ENCODE results near the gene SEMA3C.

The SEMA3C gene

GRCh38 chr7:80735330-80735729 is 183.5 kb downstream of the SEMA3C start:
- Histone ChIP-seq H3K4me3 (ENCODE audit: low read length, poor library complexity, severe bottlenecking) (no peak overlapping the region), H3K9ac (ENCODE audit: low read depth, low read length, poor library complexity, severe bottlenecking) (no peak overlapping the region), H3K27me3 (ENCODE audit: insufficient read depth, low read length, poor library complexity, severe bottlenecking) (no peaks in the 10 kb centered on the region), H3K9me2 (replicated peaks; ENCODE audit: low read depth, low read length) (no peaks in the 10 kb centered on the region), H3F3A (ENCODE audit: low read depth) (no peaks in the 10 kb centered on the region), H3K9me3 (ENCODE audit: insufficient read depth, low read depth, low read length) (no peaks in the 10 kb centered on the region), H4K20me1 (ENCODE audit: insufficient read depth, low read length, poor library complexity, severe bottlenecking) (no peaks in the 10 kb centered on the region), H3K79me2 (ENCODE audit: insufficient read depth, low read length) (no peaks in the 10 kb centered on the region), H2AFZ (ENCODE audit: low read length) (no peak overlapping the region), H3K4me1 (ENCODE audit: insufficient read depth, low read length, poor library complexity, severe bottlenecking) (no peaks in the 10 kb centered on the region), H3K36me3 (ENCODE audit: insufficient read depth, low read length) (no peaks in the 10 kb centered on the region), H3K4me2 (ENCODE audit: low read depth, low read length, poor library complexity, severe bottlenecking) (no peak overlapping the region)
- no peak for TF ChIP-seq CTCF (conservative IDR thresholded peaks at IDR 0.05; ENCODE audit: low read length)
- TF ChIP-seq EZH2phosphoT487 (IDR thresholded peaks at IDR 0.05; ENCODE audit: borderline replicate concordance), result no peak

GRCh38 chr7:80734011-80734410 is 184.8 kb downstream of the SEMA3C start:
- H3K4me1 ChIP-seq (ENCODE audit: insufficient read depth, low read length, poor library complexity, severe bottlenecking), result no peaks in the 10 kb centered on the region
- H3K27me3 ChIP-seq (ENCODE audit: insufficient read depth, low read length, poor library complexity, severe bottlenecking), result no peaks in the 10 kb centered on the region
- no peak overlapping the region for H3K4me3 ChIP-seq (ENCODE audit: low read length, poor library complexity, severe bottlenecking)
- no peaks in the 10 kb centered on the region for H3K36me3 ChIP-seq (ENCODE audit: insufficient read depth, low read length)
- H3K9me2 ChIP-seq (replicated peaks; ENCODE audit: low read depth, low read length), result no peaks in the 10 kb centered on the region
- H4K20me1 ChIP-seq (ENCODE audit: insufficient read depth, low read length, poor library complexity, severe bottlenecking), result no peaks in the 10 kb centered on the region
- H3K4me2 ChIP-seq (ENCODE audit: low read depth, low read length, poor library complexity, severe bottlenecking), result no peak overlapping the region
- no peaks in the 10 kb centered on the region for H3K79me2 ChIP-seq (ENCODE audit: insufficient read depth, low read length)
- TF ChIP-seq CTCF (conservative IDR thresholded peaks at IDR 0.05; ENCODE audit: low read length), result no peak
- TF ChIP-seq EZH2phosphoT487 (IDR thresholded peaks at IDR 0.05; ENCODE audit: borderline replicate concordance), result no peak
- no peak overlapping the region for H3K9ac ChIP-seq (ENCODE audit: low read depth, low read length, poor library complexity, severe bottlenecking)
- no peaks in the 10 kb centered on the region for H3K9me3 ChIP-seq (ENCODE audit: insufficient read depth, low read depth, low read length)
- no peak overlapping the region for H2AFZ ChIP-seq (ENCODE audit: low read length)
- H3F3A ChIP-seq (ENCODE audit: low read depth), result no peaks in the 10 kb centered on the region

- TF ChIP-seq CTCF (conservative IDR thresholded peaks at IDR 0.05; ENCODE audit: low read length) (no peak), EZH2phosphoT487 (IDR thresholded peaks at IDR 0.05; ENCODE audit: borderline replicate concordance) (no peak)
- no peaks in the 10 kb centered on the region for H3K79me2 ChIP-seq (ENCODE audit: insufficient read depth, low read length)
- no peak overlapping the region for H3K4me3 ChIP-seq (ENCODE audit: low read length, poor library complexity, severe bottlenecking)
- H3K9me3 ChIP-seq (ENCODE audit: insufficient read depth, low read depth, low read length), result no peaks in the 10 kb centered on the region
- H4K20me1 ChIP-seq (ENCODE audit: insufficient read depth, low read length, poor library complexity, severe bottlenecking), result no peaks in the 10 kb centered on the region
- no peaks in the 10 kb centered on the region for H3K27me3 ChIP-seq (ENCODE audit: insufficient read depth, low read length, poor library complexity, severe bottlenecking)
- no peaks in the 10 kb centered on the region for H3K9me2 ChIP-seq (replicated peaks; ENCODE audit: low read depth, low read length)
- H2AFZ ChIP-seq (ENCODE audit: low read length), result no peak overlapping the region
- no peak overlapping the region for H3K4me2 ChIP-seq (ENCODE audit: low read depth, low read length, poor library complexity, severe bottlenecking)
- no peaks in the 10 kb centered on the region for H3K36me3 ChIP-seq (ENCODE audit: insufficient read depth, low read length)
- no peaks in the 10 kb centered on the region for H3F3A ChIP-seq (ENCODE audit: low read depth)
- H3K9ac ChIP-seq (ENCODE audit: low read depth, low read length, poor library complexity, severe bottlenecking), result no peak overlapping the region
- H3K4me1 ChIP-seq (ENCODE audit: insufficient read depth, low read length, poor library complexity, severe bottlenecking), result no peaks in the 10 kb centered on the region
Measured at GRCh38 chr7:80733333-80733915, 185.4 kb downstream of the SEMA3C start.

Measured in Loucy (cell line).